NB4 (cell line): ENCODE data around the gene SLC47A2.
"Not testable (repeated sequence)": the region's sequence is repeated elsewhere in the genome, so short reads cannot be mapped to it uniquely, and the experiment has no call there.

ENCODE experiments used
- DNase-seq: peaks from one replicate; pipeline ENCODE4 v3.0.0; 2010; ENCODE audit warnings: low read depth
- H3K4me3 ChIP-seq: one replicate; pipeline ENCODE4 v1.5.1; 2011; ENCODE audit warnings: mild to moderate bottlenecking, low read depth, low read length, moderate library complexity
- MYC ChIP-seq: IDR thresholded peaks from 2 replicates; pipeline ENCODE4 v1.6.1; 2011; ENCODE audit warnings: low read depth, low read length
- POLR2A ChIP-seq: IDR thresholded peaks from 2 replicates; pipeline ENCODE4 v1.6.1; 2011; ENCODE audit warnings: mild to moderate bottlenecking; ENCODE audit not compliant: insufficient read length; ENCODE audit errors: extremely low read depth
- TF ChIP-seq, protein P1 (sequence below): IDR thresholded peaks from 2 replicates; pipeline ENCODE4 v1.6.1; 2011; ENCODE audit warnings: low read depth, low read length
- TF ChIP-seq, protein P2 (sequence below): IDR thresholded peaks from one replicate; pipeline ENCODE4 v1.5.1; 2012; ENCODE audit warnings: low read depth, low read length

Gene SLC47A2

DNA sequence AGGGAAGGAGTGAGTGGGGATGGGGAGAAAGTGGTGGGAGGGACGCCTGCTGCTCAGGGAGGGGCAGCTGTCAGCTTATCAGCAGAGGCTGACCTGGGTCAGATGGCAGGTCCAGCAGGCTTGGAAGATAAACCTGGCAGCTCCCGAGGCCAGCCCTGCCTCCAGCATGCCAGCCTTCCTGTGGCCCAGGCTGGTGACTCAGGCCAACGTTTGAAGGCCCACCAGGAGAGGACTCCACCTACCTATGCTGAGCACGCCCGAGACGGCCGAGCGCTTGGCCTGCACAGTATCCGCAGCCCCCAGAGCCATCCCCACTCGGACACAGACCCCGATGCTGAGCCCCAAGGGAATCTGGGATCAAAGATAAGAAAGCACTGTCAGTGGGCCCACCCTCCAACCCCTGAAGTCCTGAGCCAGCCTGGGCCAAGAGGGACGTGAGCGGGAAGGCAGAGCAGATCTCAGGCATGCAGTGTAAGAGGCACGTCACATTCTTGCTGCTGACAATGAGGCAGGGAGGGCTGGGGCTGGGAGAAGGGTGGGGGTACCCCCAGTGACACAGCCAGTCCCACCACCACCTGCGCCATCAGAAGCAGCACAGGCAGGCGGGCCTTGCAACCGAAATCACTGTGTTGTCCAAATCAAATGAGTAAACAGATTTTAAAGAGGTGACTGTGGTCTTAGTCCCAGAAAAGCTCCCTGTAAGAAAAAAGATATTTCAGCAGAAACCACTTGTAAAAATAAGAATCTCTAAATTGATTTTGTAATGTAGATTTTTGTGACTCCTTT lies 12.4 kb downstream of the SLC47A2 start:
- H3K4me3 ChIP-seq = no peak overlapping the region
- DNase-seq = no peak
- TF ChIP-seq, protein P1, sequence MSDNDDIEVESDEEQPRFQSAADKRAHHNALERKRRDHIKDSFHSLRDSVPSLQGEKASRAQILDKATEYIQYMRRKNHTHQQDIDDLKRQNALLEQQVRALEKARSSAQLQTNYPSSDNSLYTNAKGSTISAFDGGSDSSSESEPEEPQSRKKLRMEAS = no peak

GRCh38 chr17:19703106-19703827 lies 13.1 kb downstream of the SLC47A2 start:
- DNase-seq = no peak
- TF ChIP-seq, protein P1 = no peak
- no peak for TF ChIP-seq POLR2A
- no peak for TF ChIP-seq MYC
- TF ChIP-seq, protein P2, sequence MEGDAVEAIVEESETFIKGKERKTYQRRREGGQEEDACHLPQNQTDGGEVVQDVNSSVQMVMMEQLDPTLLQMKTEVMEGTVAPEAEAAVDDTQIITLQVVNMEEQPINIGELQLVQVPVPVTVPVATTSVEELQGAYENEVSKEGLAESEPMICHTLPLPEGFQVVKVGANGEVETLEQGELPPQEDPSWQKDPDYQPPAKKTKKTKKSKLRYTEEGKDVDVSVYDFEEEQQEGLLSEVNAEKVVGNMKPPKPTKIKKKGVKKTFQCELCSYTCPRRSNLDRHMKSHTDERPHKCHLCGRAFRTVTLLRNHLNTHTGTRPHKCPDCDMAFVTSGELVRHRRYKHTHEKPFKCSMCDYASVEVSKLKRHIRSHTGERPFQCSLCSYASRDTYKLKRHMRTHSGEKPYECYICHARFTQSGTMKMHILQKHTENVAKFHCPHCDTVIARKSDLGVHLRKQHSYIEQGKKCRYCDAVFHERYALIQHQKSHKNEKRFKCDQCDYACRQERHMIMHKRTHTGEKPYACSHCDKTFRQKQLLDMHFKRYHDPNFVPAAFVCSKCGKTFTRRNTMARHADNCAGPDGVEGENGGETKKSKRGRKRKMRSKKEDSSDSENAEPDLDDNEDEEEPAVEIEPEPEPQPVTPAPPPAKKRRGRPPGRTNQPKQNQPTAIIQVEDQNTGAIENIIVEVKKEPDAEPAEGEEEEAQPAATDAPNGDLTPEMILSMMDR = no peak
- no peak overlapping the region for H3K4me3 ChIP-seq

- TF ChIP-seq MYC (no peak), POLR2A (no peak)
- TF ChIP-seq, protein P2 = no peak
- TF ChIP-seq, protein P1 = no peak
- DNase-seq = no peak
- H3K4me3 ChIP-seq = no peak overlapping the region
Measured at GRCh38 chr17:19702217-19702641, 14.2 kb downstream of the SLC47A2 start.

- TF ChIP-seq, protein P2 = no peak
- TF ChIP-seq MYC (no peak), POLR2A (no peak)
- TF ChIP-seq, protein P1 = no peak
- DNase-seq = no peak
- no peak overlapping the region for H3K4me3 ChIP-seq
Measured at GRCh38 chr17:19686400-19687090, 29.8 kb downstream of the SLC47A2 start.

DNA sequence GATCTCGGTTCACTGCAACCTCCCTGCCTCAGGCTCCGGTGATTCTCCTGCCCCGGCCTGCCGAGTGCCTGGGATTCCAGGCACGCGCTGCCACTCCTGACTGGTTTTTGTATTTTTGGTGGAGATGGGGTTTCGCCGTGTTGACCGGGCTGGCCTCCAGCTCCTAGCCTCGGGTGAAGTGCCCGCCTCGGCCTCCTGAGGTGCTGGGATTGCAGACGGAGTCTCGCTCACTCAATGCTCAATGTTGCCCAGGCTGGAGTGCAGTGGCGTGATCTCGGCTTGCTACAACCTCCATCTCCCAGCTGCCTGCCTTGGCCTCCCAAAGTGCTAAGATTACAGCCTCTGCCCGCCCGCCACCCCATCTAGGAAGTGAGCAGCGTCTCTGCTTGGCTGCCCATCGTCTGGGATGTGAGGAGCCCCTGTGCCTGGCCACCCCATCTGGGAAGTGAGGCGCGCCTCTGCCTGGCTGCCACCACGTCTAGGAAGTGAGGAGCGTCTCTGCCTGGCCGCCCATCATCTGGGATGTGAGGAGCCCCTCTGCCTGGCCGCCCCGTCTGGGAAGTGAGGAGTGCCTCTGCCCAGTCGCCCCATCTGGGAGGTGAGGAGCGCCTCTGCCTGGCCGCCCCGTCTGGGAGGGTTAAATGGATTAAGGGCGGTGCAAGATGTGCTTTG lies 31.3 kb downstream of the SLC47A2 start:
- not testable (repeated sequence) for DNase-seq, H3K4me3 ChIP-seq

GRCh38 chr17:19683117-19683516 lies 33.3 kb downstream of the SLC47A2 start:
- no peak for DNase-seq
- TF ChIP-seq MYC (no peak), POLR2A (no peak)
- TF ChIP-seq, protein P2 = no peak
- TF ChIP-seq, protein P1 = no peak
- H3K4me3 ChIP-seq = no peak overlapping the region
